SK-N-SH treated with all-trans-retinoic acid at 6 μM for 48 hours (cell line): ENCODE data around the gene RNU1-4.
"Not testable (repeated sequence)": the region's sequence is repeated elsewhere in the genome, so short reads cannot be mapped to it uniquely, and the experiment has no call there.

ENCODE experiments used
- ARNTL ChIP-seq: fragments of 450-650 bp; formaldehyde crosslinking; IDR thresholded peaks from 2 replicates; pipeline ENCODE4 v1.5.0; 2020; ENCODE audit warnings: low read depth, mild to moderate bottlenecking, moderate library complexity, borderline replicate concordance
- BACH2 ChIP-seq: fragments of 250-450 bp; sonication (Bioruptor Pico); IDR thresholded peaks from 2 replicates; pipeline ENCODE4 v1.9.0; 2021; ENCODE audit warnings: mild to moderate bottlenecking, borderline replicate concordance
- CSDC2 ChIP-seq: fragments of 250-450 bp; sonication (Bioruptor Pico); IDR thresholded peaks from 2 replicates; pipeline ENCODE4 v1.5.0; 2020; ENCODE audit warnings: mild to moderate bottlenecking, moderate library complexity
- ESRRG ChIP-seq: fragments of 250-450 bp; sonication (Bioruptor Pico); IDR thresholded peaks from 2 replicates; pipeline ENCODE4 v1.6.1; 2021; ENCODE audit warnings: mild to moderate bottlenecking
- GLIS3 ChIP-seq: fragments of 250-450 bp; sonication (Bioruptor Pico); IDR thresholded peaks from 2 replicates; pipeline ENCODE4 v1.5.0; 2020; ENCODE audit warnings: mild to moderate bottlenecking, moderate library complexity
- OSR1 ChIP-seq: fragments of 250-450 bp; sonication (Bioruptor Pico); IDR thresholded peaks from 2 replicates; pipeline ENCODE4 v1.8.0; 2022; ENCODE audit warnings: moderate library complexity, mild to moderate bottlenecking, inconsistent platforms
- RARB ChIP-seq: fragments of 250-450 bp; sonication (Bioruptor Pico); IDR thresholded peaks from 2 replicates; pipeline ENCODE4 v1.8.0; 2021; ENCODE audit warnings: mild to moderate bottlenecking, moderate library complexity
- ZFP30 ChIP-seq: fragments of 450-650 bp; formaldehyde crosslinking; IDR thresholded peaks from 2 replicates; pipeline ENCODE4 v1.5.0; 2022; ENCODE audit warnings: mild to moderate bottlenecking, moderate library complexity
- ZNF70 ChIP-seq: fragments of 450-650 bp; formaldehyde crosslinking; IDR thresholded peaks from 2 replicates; pipeline ENCODE4 v1.5.0; 2020; ENCODE audit warnings: mild to moderate bottlenecking, moderate library complexity
- ZNF8 ChIP-seq: fragments of 450-650 bp; formaldehyde crosslinking; IDR thresholded peaks from 2 replicates; pipeline ENCODE4 v1.5.0; 2020; ENCODE audit warnings: mild to moderate bottlenecking, moderate library complexity
- TF ChIP-seq, protein P1 (sequence below): fragments of 250-450 bp; sonication (Bioruptor Pico); IDR thresholded peaks from 2 replicates; pipeline ENCODE4 v1.8.0; 2021; ENCODE audit warnings: low read depth, mild to moderate bottlenecking, moderate library complexity, borderline replicate concordance
- TF ChIP-seq, protein P2 (sequence below): fragments of 250-450 bp; sonication (Bioruptor Pico); IDR thresholded peaks from 2 replicates; pipeline ENCODE4 v1.8.0; 2020; ENCODE audit warnings: mild to moderate bottlenecking, moderate library complexity, borderline replicate concordance
- TF ChIP-seq, protein P3 (sequence below): fragments of 250-450 bp; sonication (Bioruptor Pico); IDR thresholded peaks from 2 replicates; pipeline ENCODE4 v1.5.1; 2020; ENCODE audit warnings: low read depth, mild to moderate bottlenecking, moderate library complexity
- TF ChIP-seq, protein P4 (sequence below): fragments of 250-450 bp; sonication (Bioruptor Pico); IDR thresholded peaks from 2 replicates; pipeline ENCODE4 v1.5.0; 2020; ENCODE audit warnings: mild to moderate bottlenecking, moderate library complexity

DNA sequence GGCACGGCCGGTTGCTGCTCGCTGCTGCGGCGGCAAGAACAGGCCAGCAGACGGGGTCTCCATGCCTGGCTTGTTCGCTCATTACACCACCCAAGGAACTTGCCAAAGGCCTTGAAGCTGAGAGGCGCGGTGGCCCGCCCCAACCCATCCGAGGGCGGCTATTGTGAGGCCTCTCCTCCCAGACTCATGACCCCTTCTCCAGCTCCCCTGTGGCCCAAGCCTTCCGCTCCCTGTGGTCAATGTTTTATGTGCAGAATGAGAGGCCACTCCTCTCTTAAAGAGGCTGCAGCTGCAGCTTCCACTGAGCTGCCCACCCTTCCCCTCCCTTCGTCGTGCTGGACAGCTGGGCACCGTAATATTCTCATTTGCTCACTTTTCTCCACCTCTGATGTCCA lies 46.0 kb upstream of the RNU1-4 start:
- not testable (repeated sequence) for TF ChIP-seq GLIS3 (CRISPR knock-in tag); OSR1 (CRISPR knock-in tag); CSDC2 (CRISPR knock-in tag); ZFP30; ZNF70 (CRISPR knock-in tag); BACH2 (CRISPR knock-in tag); ESRRG (CRISPR knock-in tag); ZNF8 (CRISPR knock-in tag); RARB (CRISPR knock-in tag); ARNTL
- TF ChIP-seq, protein P1, sequence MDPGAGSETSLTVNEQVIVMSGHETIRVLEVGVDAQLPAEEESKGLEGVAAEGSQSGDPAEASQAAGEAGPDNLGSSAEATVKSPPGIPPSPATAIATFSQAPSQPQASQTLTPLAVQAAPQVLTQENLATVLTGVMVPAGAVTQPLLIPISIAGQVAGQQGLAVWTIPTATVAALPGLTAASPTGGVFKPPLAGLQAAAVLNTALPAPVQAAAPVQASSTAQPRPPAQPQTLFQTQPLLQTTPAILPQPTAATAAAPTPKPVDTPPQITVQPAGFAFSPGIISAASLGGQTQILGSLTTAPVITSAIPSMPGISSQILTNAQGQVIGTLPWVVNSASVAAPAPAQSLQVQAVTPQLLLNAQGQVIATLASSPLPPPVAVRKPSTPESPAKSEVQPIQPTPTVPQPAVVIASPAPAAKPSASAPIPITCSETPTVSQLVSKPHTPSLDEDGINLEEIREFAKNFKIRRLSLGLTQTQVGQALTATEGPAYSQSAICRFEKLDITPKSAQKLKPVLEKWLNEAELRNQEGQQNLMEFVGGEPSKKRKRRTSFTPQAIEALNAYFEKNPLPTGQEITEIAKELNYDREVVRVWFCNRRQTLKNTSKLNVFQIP (CRISPR knock-in tag): not testable (repeated sequence)
- TF ChIP-seq, protein P2, sequence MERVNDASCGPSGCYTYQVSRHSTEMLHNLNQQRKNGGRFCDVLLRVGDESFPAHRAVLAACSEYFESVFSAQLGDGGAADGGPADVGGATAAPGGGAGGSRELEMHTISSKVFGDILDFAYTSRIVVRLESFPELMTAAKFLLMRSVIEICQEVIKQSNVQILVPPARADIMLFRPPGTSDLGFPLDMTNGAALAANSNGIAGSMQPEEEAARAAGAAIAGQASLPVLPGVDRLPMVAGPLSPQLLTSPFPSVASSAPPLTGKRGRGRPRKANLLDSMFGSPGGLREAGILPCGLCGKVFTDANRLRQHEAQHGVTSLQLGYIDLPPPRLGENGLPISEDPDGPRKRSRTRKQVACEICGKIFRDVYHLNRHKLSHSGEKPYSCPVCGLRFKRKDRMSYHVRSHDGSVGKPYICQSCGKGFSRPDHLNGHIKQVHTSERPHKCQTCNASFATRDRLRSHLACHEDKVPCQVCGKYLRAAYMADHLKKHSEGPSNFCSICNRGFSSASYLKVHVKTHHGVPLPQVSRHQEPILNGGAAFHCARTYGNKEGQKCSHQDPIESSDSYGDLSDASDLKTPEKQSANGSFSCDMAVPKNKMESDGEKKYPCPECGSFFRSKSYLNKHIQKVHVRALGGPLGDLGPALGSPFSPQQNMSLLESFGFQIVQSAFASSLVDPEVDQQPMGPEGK (CRISPR knock-in tag): not testable (repeated sequence)
- TF ChIP-seq, protein P3, sequence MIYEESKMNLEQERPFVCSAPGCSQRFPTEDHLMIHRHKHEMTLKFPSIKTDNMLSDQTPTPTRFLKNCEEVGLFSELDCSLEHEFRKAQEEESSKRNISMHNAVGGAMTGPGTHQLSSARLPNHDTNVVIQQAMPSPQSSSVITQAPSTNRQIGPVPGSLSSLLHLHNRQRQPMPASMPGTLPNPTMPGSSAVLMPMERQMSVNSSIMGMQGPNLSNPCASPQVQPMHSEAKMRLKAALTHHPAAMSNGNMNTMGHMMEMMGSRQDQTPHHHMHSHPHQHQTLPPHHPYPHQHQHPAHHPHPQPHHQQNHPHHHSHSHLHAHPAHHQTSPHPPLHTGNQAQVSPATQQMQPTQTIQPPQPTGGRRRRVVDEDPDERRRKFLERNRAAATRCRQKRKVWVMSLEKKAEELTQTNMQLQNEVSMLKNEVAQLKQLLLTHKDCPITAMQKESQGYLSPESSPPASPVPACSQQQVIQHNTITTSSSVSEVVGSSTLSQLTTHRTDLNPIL (CRISPR knock-in tag): not testable (repeated sequence)
- TF ChIP-seq, protein P4, sequence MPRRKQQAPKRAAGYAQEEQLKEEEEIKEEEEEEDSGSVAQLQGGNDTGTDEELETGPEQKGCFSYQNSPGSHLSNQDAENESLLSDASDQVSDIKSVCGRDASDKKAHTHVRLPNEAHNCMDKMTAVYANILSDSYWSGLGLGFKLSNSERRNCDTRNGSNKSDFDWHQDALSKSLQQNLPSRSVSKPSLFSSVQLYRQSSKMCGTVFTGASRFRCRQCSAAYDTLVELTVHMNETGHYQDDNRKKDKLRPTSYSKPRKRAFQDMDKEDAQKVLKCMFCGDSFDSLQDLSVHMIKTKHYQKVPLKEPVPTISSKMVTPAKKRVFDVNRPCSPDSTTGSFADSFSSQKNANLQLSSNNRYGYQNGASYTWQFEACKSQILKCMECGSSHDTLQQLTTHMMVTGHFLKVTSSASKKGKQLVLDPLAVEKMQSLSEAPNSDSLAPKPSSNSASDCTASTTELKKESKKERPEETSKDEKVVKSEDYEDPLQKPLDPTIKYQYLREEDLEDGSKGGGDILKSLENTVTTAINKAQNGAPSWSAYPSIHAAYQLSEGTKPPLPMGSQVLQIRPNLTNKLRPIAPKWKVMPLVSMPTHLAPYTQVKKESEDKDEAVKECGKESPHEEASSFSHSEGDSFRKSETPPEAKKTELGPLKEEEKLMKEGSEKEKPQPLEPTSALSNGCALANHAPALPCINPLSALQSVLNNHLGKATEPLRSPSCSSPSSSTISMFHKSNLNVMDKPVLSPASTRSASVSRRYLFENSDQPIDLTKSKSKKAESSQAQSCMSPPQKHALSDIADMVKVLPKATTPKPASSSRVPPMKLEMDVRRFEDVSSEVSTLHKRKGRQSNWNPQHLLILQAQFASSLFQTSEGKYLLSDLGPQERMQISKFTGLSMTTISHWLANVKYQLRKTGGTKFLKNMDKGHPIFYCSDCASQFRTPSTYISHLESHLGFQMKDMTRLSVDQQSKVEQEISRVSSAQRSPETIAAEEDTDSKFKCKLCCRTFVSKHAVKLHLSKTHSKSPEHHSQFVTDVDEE (CRISPR knock-in tag): not testable (repeated sequence)
